ENCODE data around the gene TARBP1. TPM values are rescaled to one million over a fixed set of nuclear protein-coding genes. Genes with fewer than 3 reads are reported as not detected.

Gene TARBP1
- polyA plus RNA-seq, 2 of the 4 experiments (the other 2 are of a cell fraction) = 22.4 to 41.1 TPM

DNA sequence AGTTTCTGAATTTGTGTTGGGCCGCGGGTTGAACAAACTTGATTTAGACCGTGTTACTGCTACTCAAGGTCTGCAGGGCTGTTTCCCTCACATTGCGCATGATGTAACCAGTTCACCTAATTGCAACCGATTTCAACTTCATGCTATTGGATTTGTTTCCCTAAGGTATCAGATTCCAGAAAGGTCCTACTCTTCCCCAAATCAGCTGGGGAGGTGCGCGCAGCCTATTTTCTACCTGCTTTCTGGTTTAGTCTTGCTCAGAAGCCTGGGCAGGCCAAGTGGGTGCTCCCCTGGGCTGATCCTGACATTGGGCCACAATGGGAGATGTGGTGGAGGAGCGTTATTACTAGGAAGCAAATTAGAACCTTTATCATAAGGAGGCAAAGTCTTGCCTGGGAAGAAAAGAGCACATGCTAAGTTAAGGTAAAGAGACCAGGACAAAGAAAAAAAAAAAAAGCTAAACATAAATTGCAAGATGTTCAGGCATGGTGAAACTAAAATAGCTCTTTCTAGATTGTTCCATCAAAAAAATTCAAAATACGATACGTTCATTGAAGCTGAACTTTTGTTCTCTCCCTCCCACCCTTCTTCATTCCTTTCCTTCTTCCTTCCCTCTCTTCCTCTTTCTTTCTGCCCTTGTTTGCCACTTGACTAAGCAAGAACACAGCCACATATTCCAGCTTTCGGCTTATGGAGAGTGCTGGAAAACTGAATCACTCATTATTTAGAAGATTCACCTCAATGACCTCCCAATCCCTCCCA lies 28.8 kb upstream of the TARBP1 start:
- Histone ChIP-seq H3K4me2 (no peak overlapping the region), H3K9me3 (no peaks in the 10 kb centered on the region), H3K4me1 (peaks cover 56% of the 10 kb centered on the region), H3K27ac (peak overlapping the region; percentile 42 to 94), H3K4me3 (no peak overlapping the region)
- TF ChIP-seq PHF8 (IDR thresholded peaks at IDR 0.05; ENCODE audit: borderline replicate concordance, low read depth) (no peak), TFCP2L1 (CRISPR knock-in tag; IDR thresholded peaks at IDR 0.05) (no peak), RNF2 (IDR thresholded peaks at IDR 0.05; ENCODE audit: borderline replicate concordance, low read depth) (no peak), SREBF2 (IDR thresholded peaks at IDR 0.05) (no peak), RCOR1 (IDR thresholded peaks at IDR 0.05; ENCODE audit: low read depth, low read length) (no peak), HOXA7 (CRISPR knock-in tag; IDR thresholded peaks at IDR 0.05) (no peak), NFE2L2 (conservative IDR thresholded peaks at IDR 0.05; ENCODE audit: low read length) (no peak), EHF (CRISPR knock-in tag; IDR thresholded peaks at IDR 0.05) (no peak)
- TF ChIP-seq, protein P1, sequence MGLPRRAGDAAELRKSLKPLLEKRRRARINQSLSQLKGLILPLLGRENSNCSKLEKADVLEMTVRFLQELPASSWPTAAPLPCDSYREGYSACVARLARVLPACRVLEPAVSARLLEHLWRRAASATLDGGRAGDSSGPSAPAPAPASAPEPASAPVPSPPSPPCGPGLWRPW (IDR thresholded peaks at IDR 0.05) = no peak
- ChIA-PET CTCF (interaction anchor here (1.0 to 2.9 kb wide), 5 partner anchors 8 to 576 kb away, joined by 3 to 26 read pairs (median 10); no protein-coding TSS in a partner anchor), POLR2A (no interaction called here)
- ATAC-seq = no peak
- no peak for FAIRE-seq
- DNase-seq (ENCODE audit: low read depth in 1 of 2, low spot score in 1 of 2) = no peak
- WGBS (ENCODE audit: missing lambda C conversion rate) = 88% methylated on average over 11 of the region's 11 CpGs

DNA sequence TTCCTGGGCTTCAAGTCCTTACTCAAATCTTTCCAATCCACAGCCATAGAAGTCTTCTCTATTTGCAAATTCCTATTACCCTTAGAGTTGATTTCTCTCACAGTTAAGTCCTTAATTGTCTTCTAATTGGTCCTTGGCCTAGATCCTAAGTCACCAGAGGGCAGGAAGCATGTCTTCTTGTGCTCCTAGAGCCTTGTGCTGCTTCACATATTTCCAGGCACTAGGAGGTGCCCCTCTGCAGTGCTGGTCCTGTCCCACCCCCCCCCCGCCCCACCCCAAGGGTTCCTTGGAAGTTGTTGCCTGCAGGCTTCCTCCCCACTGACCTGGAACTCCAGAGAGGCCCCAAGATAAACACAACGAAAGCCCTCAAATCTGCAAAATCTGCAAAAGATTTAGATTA lies 28.1 kb upstream of the TARBP1 start:
- TF ChIP-seq, protein P2, sequence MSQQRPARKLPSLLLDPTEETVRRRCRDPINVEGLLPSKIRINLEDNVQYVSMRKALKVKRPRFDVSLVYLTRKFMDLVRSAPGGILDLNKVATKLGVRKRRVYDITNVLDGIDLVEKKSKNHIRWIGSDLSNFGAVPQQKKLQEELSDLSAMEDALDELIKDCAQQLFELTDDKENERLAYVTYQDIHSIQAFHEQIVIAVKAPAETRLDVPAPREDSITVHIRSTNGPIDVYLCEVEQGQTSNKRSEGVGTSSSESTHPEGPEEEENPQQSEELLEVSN (IDR thresholded peaks at IDR 0.05; ENCODE audit: borderline replicate concordance, low read depth) = no peak
- TF ChIP-seq CHD2 (IDR thresholded peaks at IDR 0.05; ENCODE audit: low read length, partially characterized antibody) = no peak
- TF ChIP-seq, protein P3, sequence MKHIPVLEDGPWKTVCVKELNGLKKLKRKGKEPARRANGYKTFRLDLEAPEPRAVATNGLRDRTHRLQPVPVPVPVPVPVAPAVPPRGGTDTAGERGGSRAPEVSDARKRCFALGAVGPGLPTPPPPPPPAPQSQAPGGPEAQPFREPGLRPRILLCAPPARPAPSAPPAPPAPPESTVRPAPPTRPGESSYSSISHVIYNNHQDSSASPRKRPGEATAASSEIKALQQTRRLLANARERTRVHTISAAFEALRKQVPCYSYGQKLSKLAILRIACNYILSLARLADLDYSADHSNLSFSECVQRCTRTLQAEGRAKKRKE (CRISPR knock-in tag; IDR thresholded peaks at IDR 0.05; ENCODE audit: low read depth) = no peak
- TF ChIP-seq ZC3H11A (IDR thresholded peaks at IDR 0.05) = no peak
- no peak for TF ChIP-seq MAZ (IDR thresholded peaks at IDR 0.05; ENCODE audit: borderline replicate concordance, low read depth, low read length)
- TF ChIP-seq, protein P4, sequence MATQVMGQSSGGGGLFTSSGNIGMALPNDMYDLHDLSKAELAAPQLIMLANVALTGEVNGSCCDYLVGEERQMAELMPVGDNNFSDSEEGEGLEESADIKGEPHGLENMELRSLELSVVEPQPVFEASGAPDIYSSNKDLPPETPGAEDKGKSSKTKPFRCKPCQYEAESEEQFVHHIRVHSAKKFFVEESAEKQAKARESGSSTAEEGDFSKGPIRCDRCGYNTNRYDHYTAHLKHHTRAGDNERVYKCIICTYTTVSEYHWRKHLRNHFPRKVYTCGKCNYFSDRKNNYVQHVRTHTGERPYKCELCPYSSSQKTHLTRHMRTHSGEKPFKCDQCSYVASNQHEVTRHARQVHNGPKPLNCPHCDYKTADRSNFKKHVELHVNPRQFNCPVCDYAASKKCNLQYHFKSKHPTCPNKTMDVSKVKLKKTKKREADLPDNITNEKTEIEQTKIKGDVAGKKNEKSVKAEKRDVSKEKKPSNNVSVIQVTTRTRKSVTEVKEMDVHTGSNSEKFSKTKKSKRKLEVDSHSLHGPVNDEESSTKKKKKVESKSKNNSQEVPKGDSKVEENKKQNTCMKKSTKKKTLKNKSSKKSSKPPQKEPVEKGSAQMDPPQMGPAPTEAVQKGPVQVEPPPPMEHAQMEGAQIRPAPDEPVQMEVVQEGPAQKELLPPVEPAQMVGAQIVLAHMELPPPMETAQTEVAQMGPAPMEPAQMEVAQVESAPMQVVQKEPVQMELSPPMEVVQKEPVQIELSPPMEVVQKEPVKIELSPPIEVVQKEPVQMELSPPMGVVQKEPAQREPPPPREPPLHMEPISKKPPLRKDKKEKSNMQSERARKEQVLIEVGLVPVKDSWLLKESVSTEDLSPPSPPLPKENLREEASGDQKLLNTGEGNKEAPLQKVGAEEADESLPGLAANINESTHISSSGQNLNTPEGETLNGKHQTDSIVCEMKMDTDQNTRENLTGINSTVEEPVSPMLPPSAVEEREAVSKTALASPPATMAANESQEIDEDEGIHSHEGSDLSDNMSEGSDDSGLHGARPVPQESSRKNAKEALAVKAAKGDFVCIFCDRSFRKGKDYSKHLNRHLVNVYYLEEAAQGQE (IDR thresholded peaks at IDR 0.05) = no peak
- no peak for TF ChIP-seq EHMT2 (IDR thresholded peaks at IDR 0.05; ENCODE audit: low read depth)
- TF ChIP-seq, protein P5, sequence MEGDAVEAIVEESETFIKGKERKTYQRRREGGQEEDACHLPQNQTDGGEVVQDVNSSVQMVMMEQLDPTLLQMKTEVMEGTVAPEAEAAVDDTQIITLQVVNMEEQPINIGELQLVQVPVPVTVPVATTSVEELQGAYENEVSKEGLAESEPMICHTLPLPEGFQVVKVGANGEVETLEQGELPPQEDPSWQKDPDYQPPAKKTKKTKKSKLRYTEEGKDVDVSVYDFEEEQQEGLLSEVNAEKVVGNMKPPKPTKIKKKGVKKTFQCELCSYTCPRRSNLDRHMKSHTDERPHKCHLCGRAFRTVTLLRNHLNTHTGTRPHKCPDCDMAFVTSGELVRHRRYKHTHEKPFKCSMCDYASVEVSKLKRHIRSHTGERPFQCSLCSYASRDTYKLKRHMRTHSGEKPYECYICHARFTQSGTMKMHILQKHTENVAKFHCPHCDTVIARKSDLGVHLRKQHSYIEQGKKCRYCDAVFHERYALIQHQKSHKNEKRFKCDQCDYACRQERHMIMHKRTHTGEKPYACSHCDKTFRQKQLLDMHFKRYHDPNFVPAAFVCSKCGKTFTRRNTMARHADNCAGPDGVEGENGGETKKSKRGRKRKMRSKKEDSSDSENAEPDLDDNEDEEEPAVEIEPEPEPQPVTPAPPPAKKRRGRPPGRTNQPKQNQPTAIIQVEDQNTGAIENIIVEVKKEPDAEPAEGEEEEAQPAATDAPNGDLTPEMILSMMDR (IDR thresholded peaks at IDR 0.05) = no peak
- no peak for TF ChIP-seq RFX5 (IDR thresholded peaks at IDR 0.05)
- no peak for TF ChIP-seq RAD21 (conservative IDR thresholded peaks at IDR 0.05 in 1 of 2, IDR thresholded peaks at IDR 0.05 in 1 of 2)
- CTCF ChIA-PET = interaction anchor here (1.2 kb wide), 1 partner anchor 576 kb away, joined by 3 read pairs; no protein-coding TSS in a partner anchor
- no peak for DNase-seq (ENCODE audit: low read depth in 1 of 2, low spot score in 1 of 2)
- FAIRE-seq = no peak
- H3K4me1 ChIP-seq = peaks cover 62% of the 10 kb centered on the region
- no peak overlapping the region for H3K4me3 ChIP-seq
- POLR2A ChIA-PET = no interaction called here
- whole genome bisulfite sequencing (ENCODE audit: missing lambda C conversion rate) = 80% methylated on average over 2 of the region's 2 CpGs
- no peak overlapping the region for H3K4me2 ChIP-seq
- no peak for ATAC-seq
- H3K27ac ChIP-seq = peak overlapping the region; percentile 42 to 94; a peak in 5 of 6 replicates
- H3K9me3 ChIP-seq = no peaks in the 10 kb centered on the region
